CD8-positive, alpha-beta memory T cell (primary cell): ENCODE results near the gene SEBOX. TPM values are rescaled to one million over a fixed set of nuclear protein-coding genes. Genes with fewer than 3 reads are reported as not detected.

Experiments
- CTCF ChIA-PET: fragments of 350-600 bp; sonication (Branson Sonifier 250); formaldehyde crosslinking; loops from one replicate; lab custom pipeline; 2021; ENCODE audit warnings: antibody characterized with exemption; lab: Charles Lee
- POLR2A ChIA-PET: fragments of 350-600 bp; sonication (Branson Sonifier 250); formaldehyde crosslinking; loops from one replicate; lab custom pipeline; 2021; ENCODE audit warnings: antibody characterized with exemption; lab: Charles Lee
- DNase-seq, 5 donors: peaks; one replicate each; pipeline versions ENCODE4 v3.0.0 to v3.0.0-alpha.2; 2020 to 2022; ENCODE audit warnings: mixed read lengths in 1 of 5
- H3K27ac ChIP-seq: one replicate; pipeline ENCODE4 v1.7.0; 2013; ENCODE audit warnings: low read depth, mild to moderate bottlenecking, low read length, moderate library complexity
- H3K27me3 ChIP-seq: 2 replicates; pipeline ENCODE4 v1.7.0; 2013; ENCODE audit warnings: low read length, mild to moderate bottlenecking; ENCODE audit not compliant: insufficient read depth, poor library complexity, severe bottlenecking
- H3K36me3 ChIP-seq: 2 replicates; pipeline ENCODE4 v1.7.0; 2013; ENCODE audit warnings: mild to moderate bottlenecking, low read length, moderate library complexity; ENCODE audit not compliant: insufficient read depth
- H3K4me1 ChIP-seq: 2 replicates; pipeline ENCODE4 v1.7.0; 2013; ENCODE audit warnings: mild to moderate bottlenecking, low read length, moderate library complexity; ENCODE audit not compliant: insufficient read depth
- H3K4me3 ChIP-seq: 2 replicates; pipeline ENCODE4 v1.7.0; 2013; ENCODE audit warnings: mild to moderate bottlenecking, low read length
- H3K9me3 ChIP-seq: 2 replicates; pipeline ENCODE4 v1.7.0; 2013; ENCODE audit warnings: mild to moderate bottlenecking, low read length
- H3K27ac Mint-ChIP-seq, 8 donors: one replicate each; pipeline ENCODE4 v1.8.0; 2020 to 2021; ENCODE audit warnings: mixed read lengths in 8 of 8, mild to moderate bottlenecking in 6 of 8, inconsistent platforms in 3 of 8, moderate library complexity in 3 of 8
- H3K27me3 Mint-ChIP-seq, 2 donors: one replicate each; pipeline ENCODE4 v1.8.0; 2020 to 2021; ENCODE audit warnings: mixed read lengths in 2 of 2, mild to moderate bottlenecking in 1 of 2, moderate library complexity in 1 of 2
- H3K36me3 Mint-ChIP-seq, 3 donors: one replicate each; pipeline ENCODE4 v1.8.0; 2020 to 2021; ENCODE audit warnings: mixed read lengths in 3 of 3, inconsistent platforms in 1 of 3, mild to moderate bottlenecking in 1 of 3
- H3K4me1 Mint-ChIP-seq, 3 donors: one replicate each; pipeline ENCODE4 v1.8.0; 2020 to 2021; ENCODE audit warnings: mixed read lengths in 3 of 3, inconsistent platforms in 1 of 3, mild to moderate bottlenecking in 1 of 3
- H3K4me3 Mint-ChIP-seq, 7 donors: one replicate each; pipeline ENCODE4 v1.8.0; 2020 to 2021; ENCODE audit warnings: mixed read lengths in 7 of 7, mild to moderate bottlenecking in 6 of 7, moderate library complexity in 4 of 7, inconsistent platforms in 2 of 7
- H3K9me3 Mint-ChIP-seq, 5 donors: one replicate each; pipeline ENCODE4 v1.8.0; 2020 to 2022; ENCODE audit warnings: mixed read lengths in 5 of 5, mild to moderate bottlenecking in 3 of 5, moderate library complexity in 2 of 5, inconsistent platforms in 1 of 5
- polyA plus RNA-seq: library from polyadenylated mRNA; unstranded; fragments of 300-500 nt; fragmentation: Illumina TruSeq; gene quantifications from one replicate; pipeline ENCODE4 v1.2.3, GENCODE V29; 2021
- total RNA-seq, 2 experiments: library from RNA; stranded (reverse); gene quantifications; one replicate each; pipeline ENCODE4 v1.2.3, GENCODE V29; 2021

Gene SEBOX
- total and polyA plus RNA-seq, 3 experiments from 2014 or later, result not detected

DNA sequence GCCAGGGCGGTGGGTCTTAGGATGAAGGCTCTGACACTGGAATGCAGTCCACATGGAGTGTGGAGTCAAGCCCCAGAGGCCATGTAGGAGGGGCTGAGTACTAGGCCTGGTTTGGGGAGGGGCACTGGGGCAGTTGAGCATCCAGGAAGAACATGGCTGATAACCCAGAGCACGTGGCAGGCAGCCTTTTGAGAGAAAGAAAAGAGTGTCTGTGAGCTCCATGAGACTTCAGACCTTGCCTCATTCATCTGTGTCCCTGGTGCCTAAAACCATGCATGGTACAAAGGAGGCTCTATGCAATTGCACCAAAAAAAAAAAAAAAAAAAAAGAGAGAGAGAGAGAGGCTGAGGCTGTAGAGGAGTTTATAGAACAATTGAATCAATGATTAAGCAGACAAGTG is 26.4 kb upstream of the SEBOX start:
- ChIA-PET POLR2A (no interaction called here), CTCF (interaction anchor here (1.0 kb wide), 1 partner anchor 9 kb away, joined by 5 read pairs; no protein-coding TSS in a partner anchor)
- no peaks in the 10 kb centered on the region for H3K9me3 ChIP-seq
- no peak for DNase-seq
- Mint-ChIP-seq H3K9me3 (no peaks in the 10 kb centered on the region), H3K27ac (peak overlapping the region in 1 of 8 donors; percentile 58), H3K27me3 (no peaks in the 10 kb centered on the region), H3K4me3 (no peak overlapping the region), H3K36me3 (peaks cover 6 to 83% (median 13%) of the 10 kb centered on the region in 3 donors), H3K4me1 (peaks cover 2 to 5% (median 5%) of the 10 kb centered on the region in 3 donors)
- H3K36me3 ChIP-seq, result peaks cover 32% of the 10 kb centered on the region
- H3K27ac ChIP-seq, result no peak overlapping the region
- no peaks in the 10 kb centered on the region for H3K4me1 ChIP-seq
- no peak overlapping the region for H3K4me3 ChIP-seq
- H3K27me3 ChIP-seq, result no peaks in the 10 kb centered on the region

DNA sequence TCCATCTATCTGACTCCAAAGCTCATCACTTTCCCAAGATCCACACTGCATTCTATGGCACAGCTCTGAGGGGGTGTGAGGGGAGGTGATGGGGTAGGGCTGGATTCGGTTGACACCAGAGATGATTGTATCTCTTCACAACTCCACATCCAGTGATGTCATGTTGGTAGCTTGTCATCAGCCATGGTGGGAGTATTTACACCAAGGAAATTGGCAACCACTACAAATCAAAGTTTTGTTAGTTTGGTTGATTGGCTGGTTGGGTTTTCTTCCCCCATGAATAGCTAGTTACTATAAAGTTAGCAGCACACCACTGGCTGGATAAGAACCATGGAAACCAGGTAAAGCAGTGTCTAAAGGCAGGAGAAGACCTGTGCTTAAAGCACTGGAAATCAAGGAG is 26.0 kb upstream of the SEBOX start:
- H3K36me3 ChIP-seq, result peaks cover 32% of the 10 kb centered on the region
- POLR2A ChIA-PET, result no interaction called here

DNA sequence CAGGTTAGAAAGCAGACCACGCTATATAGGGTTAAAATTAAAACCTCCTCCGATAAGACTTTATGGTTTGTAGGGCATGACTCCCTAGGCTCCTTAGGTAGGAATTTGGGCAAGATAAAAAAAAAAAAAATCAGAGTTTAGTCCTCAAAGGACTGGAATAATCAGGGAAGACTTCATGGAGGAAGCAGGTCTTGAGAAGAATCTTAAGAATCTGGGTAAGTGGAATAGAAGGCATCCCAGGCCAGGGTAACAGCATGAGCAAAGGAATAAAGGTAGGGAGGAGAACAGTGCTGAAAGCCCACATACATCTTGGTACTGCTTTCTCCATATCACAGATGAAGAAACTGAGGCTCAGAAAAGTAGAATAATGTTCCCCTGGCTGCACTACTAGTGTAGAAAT is 25.6 kb upstream of the SEBOX start:
- H3K27ac Mint-ChIP-seq, result peak overlapping the region in 1 of 8 donors; percentile 66
- Histone ChIP-seq H3K4me3 (no peak overlapping the region), H3K9me3 (no peaks in the 10 kb centered on the region), H3K4me1 (peaks cover 6% of the 10 kb centered on the region), H3K27me3 (no peaks in the 10 kb centered on the region), H3K36me3 (peaks cover 32% of the 10 kb centered on the region), H3K27ac (no peak overlapping the region)
- H3K36me3 Mint-ChIP-seq, result peaks cover 6 to 78% (median 13%) of the 10 kb centered on the region in 3 donors
- no peaks in the 10 kb centered on the region for H3K9me3 Mint-ChIP-seq
- H3K4me1 Mint-ChIP-seq, result peaks cover 4 to 13% (median 10%) of the 10 kb centered on the region in 3 donors
- CTCF ChIA-PET, result no interaction called here
- no peak for DNase-seq
- H3K27me3 Mint-ChIP-seq, result no peaks in the 10 kb centered on the region
- POLR2A ChIA-PET, result no interaction called here
- no peak overlapping the region for H3K4me3 Mint-ChIP-seq

More for the DNA sequence above, 26.0 kb upstream of the SEBOX start:
- no peaks in the 10 kb centered on the region for H3K9me3 Mint-ChIP-seq
- Histone ChIP-seq H3K27me3 (no peaks in the 10 kb centered on the region), H3K27ac (no peak overlapping the region), H3K9me3 (no peaks in the 10 kb centered on the region), H3K4me1 (peaks cover 2% of the 10 kb centered on the region), H3K4me3 (no peak overlapping the region)
- H3K27ac Mint-ChIP-seq, result peak overlapping the region in 1 of 8 donors; percentile 58
- H3K4me3 Mint-ChIP-seq, result no peak overlapping the region
- no peak for DNase-seq
- CTCF ChIA-PET, result no interaction called here
- peaks cover 6 to 82% (median 13%) of the 10 kb centered on the region in 3 donors for H3K36me3 Mint-ChIP-seq
- H3K27me3 Mint-ChIP-seq, result no peaks in the 10 kb centered on the region
- peaks cover 2 to 9% (median 5%) of the 10 kb centered on the region in 3 donors for H3K4me1 Mint-ChIP-seq

DNA sequence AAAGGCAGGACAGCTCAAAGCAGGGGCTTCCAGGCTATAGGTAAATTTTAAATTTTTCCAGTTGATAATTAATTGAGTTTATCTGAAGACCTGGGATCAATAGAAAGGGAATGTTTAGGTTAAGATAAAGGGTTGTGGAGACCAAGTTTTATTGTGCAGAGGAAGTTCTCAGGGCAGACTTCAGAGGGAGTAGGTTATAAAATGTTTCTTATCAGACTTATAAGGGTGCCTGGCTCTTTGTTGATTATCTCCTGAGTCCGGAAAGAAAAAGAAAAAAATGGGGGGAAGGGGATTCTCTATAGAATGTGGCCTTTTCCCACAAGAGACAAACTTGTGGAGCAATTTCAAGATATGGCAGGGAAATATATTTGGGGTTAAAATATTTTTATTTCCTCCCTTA is 25.1 kb upstream of the SEBOX start:
- Mint-ChIP-seq H3K4me1 (peaks cover 8 to 17% (median 13%) of the 10 kb centered on the region in 3 donors), H3K4me3 (no peak overlapping the region), H3K36me3 (peaks cover 6 to 75% (median 13%) of the 10 kb centered on the region in 3 donors), H3K27me3 (no peaks in the 10 kb centered on the region), H3K27ac (no peak overlapping the region), H3K9me3 (no peaks in the 10 kb centered on the region)
- Histone ChIP-seq H3K27ac (no peak overlapping the region), H3K4me1 (peaks cover 10% of the 10 kb centered on the region), H3K36me3 (peaks cover 32% of the 10 kb centered on the region), H3K9me3 (no peaks in the 10 kb centered on the region), H3K4me3 (no peak overlapping the region), H3K27me3 (no peaks in the 10 kb centered on the region)
- CTCF ChIA-PET, result no interaction called here
- POLR2A ChIA-PET, result no interaction called here
- DNase-seq, result no peak

DNA sequence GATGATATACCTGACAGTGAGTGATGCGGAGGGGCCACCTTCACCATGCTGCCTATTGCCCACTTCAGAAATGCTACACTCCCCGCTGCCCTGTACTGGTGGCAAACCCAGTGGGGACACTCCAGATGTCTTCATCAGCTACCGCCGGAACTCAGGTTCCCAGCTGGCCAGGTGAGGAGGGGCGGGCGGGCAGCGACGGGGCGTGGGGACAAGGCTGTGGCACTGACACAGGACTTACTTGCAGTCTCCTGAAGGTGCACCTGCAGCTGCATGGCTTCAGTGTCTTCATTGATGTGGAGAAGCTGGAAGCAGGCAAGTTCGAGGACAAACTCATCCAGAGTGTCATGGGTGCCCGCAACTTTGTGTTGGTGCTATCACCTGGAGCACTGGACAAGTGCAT is 23.1 kb upstream of the SEBOX start:
- POLR2A ChIA-PET, result no interaction called here
- no peak overlapping the region for H3K27ac ChIP-seq

DNA sequence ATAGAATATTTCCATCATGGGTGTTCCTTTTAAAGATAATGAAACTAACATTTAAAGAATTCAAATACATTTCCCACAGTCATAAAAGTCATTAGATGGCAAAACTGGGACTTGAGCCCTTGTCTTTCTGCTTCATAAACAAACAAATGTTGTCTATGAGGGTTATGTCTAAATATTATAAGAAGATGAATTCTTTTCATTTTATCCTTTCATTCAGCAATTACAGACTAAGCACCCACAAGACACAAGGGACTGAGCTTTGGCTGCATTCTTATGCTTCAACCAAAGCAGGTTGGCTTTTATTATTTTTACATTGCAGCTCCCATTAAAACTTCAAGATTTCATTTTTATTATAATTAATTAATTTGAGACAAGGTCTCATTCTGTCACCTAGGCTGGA is 21.4 kb upstream of the SEBOX start:
- no peak for DNase-seq
- Mint-ChIP-seq H3K9me3 (no peaks in the 10 kb centered on the region), H3K4me3 (peak overlapping the region in 5 of 7 donors; percentile 28 to 94 (median 93)), H3K27me3 (no peaks in the 10 kb centered on the region), H3K27ac (no peak overlapping the region), H3K36me3 (peaks cover 6 to 52% (median 6%) of the 10 kb centered on the region in 3 donors), H3K4me1 (peaks cover 21 to 38% (median 22%) of the 10 kb centered on the region in 3 donors)
- no peak overlapping the region for H3K27ac ChIP-seq
- POLR2A ChIA-PET, result no interaction called here
- no peak overlapping the region for H3K4me3 ChIP-seq
- CTCF ChIA-PET, result interaction anchor here (1.6 kb wide), 1 partner anchor 30 kb away, joined by 6 read pairs; no protein-coding TSS in a partner anchor
- H3K9me3 ChIP-seq, result no peaks in the 10 kb centered on the region
- H3K4me1 ChIP-seq, result peaks cover 19% of the 10 kb centered on the region
- H3K36me3 ChIP-seq, result peaks cover 15% of the 10 kb centered on the region
- no peaks in the 10 kb centered on the region for H3K27me3 ChIP-seq

More for the DNA sequence above, 23.1 kb upstream of the SEBOX start:
- H3K4me3 Mint-ChIP-seq, result no peak overlapping the region
- Histone ChIP-seq H3K4me3 (no peak overlapping the region), H3K4me1 (peaks cover 19% of the 10 kb centered on the region), H3K9me3 (no peaks in the 10 kb centered on the region), H3K27me3 (no peaks in the 10 kb centered on the region), H3K36me3 (peaks cover 24% of the 10 kb centered on the region)
- CTCF ChIA-PET, result no interaction called here
- H3K4me1 Mint-ChIP-seq, result peaks cover 18 to 33% (median 21%) of the 10 kb centered on the region in 3 donors
- DNase-seq, result no peak
- no peaks in the 10 kb centered on the region for H3K9me3 Mint-ChIP-seq
- peak overlapping the region in 1 of 8 donors; percentile 32 for H3K27ac Mint-ChIP-seq
- no peaks in the 10 kb centered on the region for H3K27me3 Mint-ChIP-seq
- peaks cover 6 to 66% (median 6%) of the 10 kb centered on the region in 3 donors for H3K36me3 Mint-ChIP-seq

DNA sequence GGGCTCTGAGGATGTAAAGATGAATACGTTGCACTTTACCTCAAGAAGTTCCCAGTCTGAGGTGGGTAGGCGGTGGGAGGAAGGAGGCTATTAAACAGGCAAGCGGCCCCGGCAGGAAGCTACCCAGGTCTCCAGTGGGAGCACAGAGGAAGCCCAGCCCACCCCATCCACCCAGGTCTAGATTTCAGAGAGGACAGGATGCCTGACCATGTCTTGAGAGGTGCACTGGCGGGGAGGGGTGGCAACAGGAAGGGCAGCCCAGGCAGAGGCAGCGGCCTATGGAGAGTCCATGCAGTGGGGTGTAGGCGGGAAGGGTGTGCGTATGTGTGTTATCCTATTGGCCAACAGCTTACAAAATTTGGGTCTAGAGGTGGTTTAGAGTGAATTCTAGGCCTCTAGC is 20.4 kb upstream of the SEBOX start:
- CTCF ChIA-PET, result interaction anchor here (1.0 to 1.6 kb wide), 3 partner anchors 14 to 31 kb away, joined by 4 to 6 read pairs (median 6); partner anchors contain the start of gene SARM1
- H3K9me3 ChIP-seq, result no peaks in the 10 kb centered on the region
- H3K4me1 Mint-ChIP-seq, result peaks cover 21 to 41% (median 23%) of the 10 kb centered on the region in 3 donors
- H3K27ac ChIP-seq, result no peak overlapping the region
- peak overlapping the region; percentile 96 for H3K4me3 ChIP-seq
- peak overlapping the region; percentile 90 to 95 (median 94) for H3K4me3 Mint-ChIP-seq
- H3K4me1 ChIP-seq, result peaks cover 19% of the 10 kb centered on the region
- POLR2A ChIA-PET, result interaction anchor here (1.7 to 3.9 kb wide), 2 partner anchors 14 to 28 kb away, joined by 9 to 15 read pairs; partner anchors contain the start of genes POLDIP2, SARM1 and VTN
- H3K27me3 ChIP-seq, result no peaks in the 10 kb centered on the region
- peaks cover 6% of the 10 kb centered on the region for H3K36me3 ChIP-seq
- H3K27ac Mint-ChIP-seq, result peak overlapping the region in 6 of 8 donors; percentile 24 to 79 (median 68)
- H3K36me3 Mint-ChIP-seq, result peaks cover 4 to 42% (median 5%) of the 10 kb centered on the region in 3 donors
- DNase-seq, result no peak
- no peaks in the 10 kb centered on the region for H3K27me3 Mint-ChIP-seq
- no peaks in the 10 kb centered on the region for H3K9me3 Mint-ChIP-seq

DNA sequence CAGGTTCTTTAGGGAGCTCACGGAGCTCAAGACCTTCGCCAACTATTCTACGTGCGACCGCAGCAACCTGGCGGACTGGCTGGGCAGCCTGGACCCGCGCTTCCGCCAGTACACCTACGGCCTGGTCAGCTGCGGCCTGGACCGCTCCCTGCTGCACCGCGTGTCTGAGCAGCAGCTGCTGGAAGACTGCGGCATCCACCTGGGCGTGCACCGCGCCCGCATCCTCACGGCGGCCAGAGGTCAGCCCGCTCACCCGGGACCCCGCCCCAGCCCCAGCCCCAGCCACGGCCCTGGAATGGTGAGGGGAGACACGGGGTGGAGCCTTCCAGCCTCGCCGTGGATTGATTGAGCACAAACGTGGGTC is 20.0 kb upstream of the SEBOX start:
- peaks cover 19% of the 10 kb centered on the region for H3K4me1 ChIP-seq
- DNase-seq, result no peak
- peak overlapping the region; percentile 90 to 95 (median 94) for H3K4me3 Mint-ChIP-seq
- peaks cover 21 to 41% (median 25%) of the 10 kb centered on the region in 3 donors for H3K4me1 Mint-ChIP-seq
- no peaks in the 10 kb centered on the region for H3K27me3 ChIP-seq
- peak overlapping the region; percentile 24 to 92 (median 68) for H3K27ac Mint-ChIP-seq
- H3K4me3 ChIP-seq, result peak overlapping the region; percentile 96
- POLR2A ChIA-PET, result interaction anchor here (1.1 to 3.9 kb wide), 4 partner anchors 14 to 565 kb away, joined by 3 to 15 read pairs (median 8); partner anchors contain the start of genes IFT20, POLDIP2, SARM1 and TNFAIP1
- H3K27me3 Mint-ChIP-seq, result no peaks in the 10 kb centered on the region
- CTCF ChIA-PET, result interaction anchor here (1.0 to 1.3 kb wide), 2 partner anchors 14 to 32 kb away, joined by 4 to 6 read pairs; partner anchors contain the start of gene SARM1
- H3K27ac ChIP-seq, result peak overlapping the region; percentile 31
- no peaks in the 10 kb centered on the region for H3K9me3 ChIP-seq
- H3K9me3 Mint-ChIP-seq, result no peaks in the 10 kb centered on the region
- peaks cover under 1 to 38% (median 7%) of the 10 kb centered on the region in 3 donors for H3K36me3 Mint-ChIP-seq
- H3K36me3 ChIP-seq, result peaks cover 4% of the 10 kb centered on the region
